HG03066 (cell line): ENCODE results near the gene KRTAP10-10.
"Not testable (repeated sequence)": the region's sequence is repeated elsewhere in the genome, so short reads cannot be mapped to it uniquely, and the experiment has no call there.

ENCODE experiments used
- ATAC-seq: cut with Tn5 transposase; IDR thresholded peaks from one replicate; pipeline ENCODE4 v1.9.1; 2021; ENCODE audit warnings: low read depth; ENCODE audit not compliant: unreplicated experiment

The KRTAP10-10 gene

DNA sequence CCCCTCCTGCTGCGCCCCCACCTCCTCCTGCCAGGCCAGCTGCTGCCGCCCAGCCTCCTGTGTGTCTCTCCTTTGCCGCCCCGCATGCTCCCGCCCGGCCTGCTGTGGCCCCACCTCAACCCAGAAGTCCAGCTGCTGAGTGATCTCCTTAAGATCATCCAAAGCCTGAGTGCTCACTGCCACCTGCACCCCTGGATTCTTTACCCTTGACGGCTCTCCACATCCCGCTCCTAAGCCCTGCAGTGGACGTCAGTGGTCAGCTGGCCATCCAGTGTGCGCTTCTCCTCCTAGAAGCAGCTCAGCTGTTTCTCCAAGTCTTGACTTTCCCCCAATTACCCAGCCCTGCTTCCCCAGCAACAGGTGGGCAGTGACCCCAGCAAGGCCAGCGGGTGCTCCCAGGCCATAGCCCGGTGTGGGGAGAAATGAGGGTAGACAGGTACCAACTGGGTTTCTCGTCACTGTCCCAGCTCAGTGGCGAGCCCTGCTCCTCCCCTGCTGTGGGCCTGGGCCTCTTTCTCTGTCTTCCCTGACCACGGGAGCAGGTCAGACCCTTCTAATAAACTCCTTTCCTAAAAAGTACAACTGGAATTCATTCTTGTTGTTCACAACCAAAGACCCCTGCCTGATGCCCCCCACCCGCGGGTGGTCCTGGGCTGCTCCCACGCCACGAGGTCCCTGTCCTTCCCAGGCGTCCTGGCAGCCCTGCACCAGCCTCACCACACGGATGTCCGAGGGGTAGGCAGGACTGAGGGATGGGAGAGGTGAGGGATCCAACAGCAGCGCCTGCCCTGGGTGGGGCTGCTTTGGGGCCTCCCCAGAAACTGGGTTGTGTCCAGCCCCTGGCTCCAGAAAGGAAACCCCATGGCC is 35.3 kb upstream of the KRTAP10-10 start:
- no peak for ATAC-seq

DNA sequence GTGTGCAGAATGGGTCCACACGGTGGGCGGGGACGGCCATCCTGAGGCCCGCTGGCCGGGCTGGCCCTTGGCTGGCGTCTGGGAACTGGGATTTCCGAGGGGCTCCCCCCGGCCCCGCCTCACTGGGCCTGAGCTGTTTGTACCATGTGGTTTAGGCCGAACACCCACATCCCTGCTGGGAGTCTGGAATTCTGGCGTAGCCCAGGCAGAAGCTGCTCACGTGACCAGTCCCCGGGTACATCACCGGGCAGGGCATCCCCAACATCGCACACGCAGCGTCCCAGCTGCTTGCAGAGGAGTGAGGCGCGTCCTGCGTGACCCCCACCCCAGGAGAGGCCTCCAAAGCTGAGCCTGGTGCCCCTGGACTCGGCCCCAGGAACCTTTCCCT is 34.7 kb upstream of the KRTAP10-10 start:
- ATAC-seq: no peak

DNA sequence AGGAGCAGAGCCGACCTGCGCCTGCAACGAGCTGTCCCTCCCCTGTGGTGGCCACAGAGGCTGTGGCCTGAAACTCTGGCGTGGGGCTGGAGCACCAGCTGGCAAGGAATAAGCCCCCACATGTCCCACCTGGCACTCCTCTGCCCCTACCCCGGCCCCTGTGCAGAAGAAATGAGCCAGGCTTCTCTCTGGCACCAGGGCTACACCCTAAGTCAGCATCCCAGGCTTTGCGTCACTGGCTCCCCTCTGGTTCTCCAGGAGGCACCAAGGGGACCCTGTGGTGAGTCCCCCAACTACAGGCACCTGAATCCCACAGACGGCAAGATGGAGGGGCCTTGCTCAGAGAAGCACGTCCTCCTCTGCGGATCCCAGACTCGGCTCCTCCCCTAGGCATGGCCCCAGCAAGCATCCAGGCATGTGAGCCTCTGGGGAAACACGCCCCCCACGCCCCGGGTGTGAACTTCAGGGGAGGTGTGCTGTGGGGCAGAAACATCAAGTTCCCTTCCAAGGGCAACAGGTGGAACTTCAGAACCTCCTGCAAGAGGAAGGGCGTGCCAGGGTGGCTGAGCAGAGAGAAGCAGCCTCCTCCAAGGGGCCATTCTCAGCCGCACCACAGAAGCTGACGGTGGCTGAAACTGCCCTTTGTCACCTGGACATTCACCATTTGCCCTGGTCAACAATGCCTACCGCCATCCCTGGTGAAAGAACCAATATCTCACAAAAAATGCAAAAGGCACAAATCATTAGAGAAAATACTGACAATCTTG is 33.9 kb upstream of the KRTAP10-10 start:
- no peak for ATAC-seq

DNA sequence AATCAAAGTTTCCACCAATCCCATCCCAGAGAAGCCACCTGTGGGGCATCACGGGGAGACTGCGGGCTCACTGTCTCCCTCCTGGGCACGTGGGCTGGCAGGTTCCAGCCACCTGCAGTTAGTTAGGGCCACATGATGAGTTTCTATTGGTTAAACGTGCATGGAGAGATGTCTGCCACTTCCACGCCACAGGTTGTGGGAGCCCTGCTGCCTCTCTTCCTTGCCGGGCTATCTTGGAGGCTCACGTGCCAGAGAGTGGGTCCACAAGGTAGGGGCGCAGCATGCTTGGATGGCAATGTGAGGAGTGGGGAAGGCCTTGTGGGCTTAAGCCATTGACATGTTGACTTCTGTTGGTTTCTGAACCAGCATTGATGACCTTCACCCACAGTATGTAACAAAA is 33.2 kb upstream of the KRTAP10-10 start:
- ATAC-seq: no peak

DNA sequence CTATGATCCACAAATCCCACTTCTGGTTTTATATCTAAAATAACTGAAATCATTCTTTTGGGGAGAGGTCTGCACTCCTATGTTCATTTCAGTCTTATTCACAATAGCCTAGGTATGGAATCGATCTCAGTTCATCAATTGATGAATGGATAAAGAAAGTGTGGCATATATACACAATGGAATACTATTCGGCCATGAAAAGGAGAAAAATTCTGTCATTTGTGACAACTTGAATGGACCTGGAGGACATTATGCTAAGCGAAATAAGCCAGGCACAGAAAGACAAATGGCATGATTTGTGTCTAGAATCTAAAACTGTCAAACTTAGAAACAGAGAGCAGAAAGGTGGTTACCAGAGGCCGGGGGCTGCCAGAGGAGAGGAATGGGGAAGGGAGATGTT is 30.7 kb upstream of the KRTAP10-10 start:
- ATAC-seq: no peak

DNA sequence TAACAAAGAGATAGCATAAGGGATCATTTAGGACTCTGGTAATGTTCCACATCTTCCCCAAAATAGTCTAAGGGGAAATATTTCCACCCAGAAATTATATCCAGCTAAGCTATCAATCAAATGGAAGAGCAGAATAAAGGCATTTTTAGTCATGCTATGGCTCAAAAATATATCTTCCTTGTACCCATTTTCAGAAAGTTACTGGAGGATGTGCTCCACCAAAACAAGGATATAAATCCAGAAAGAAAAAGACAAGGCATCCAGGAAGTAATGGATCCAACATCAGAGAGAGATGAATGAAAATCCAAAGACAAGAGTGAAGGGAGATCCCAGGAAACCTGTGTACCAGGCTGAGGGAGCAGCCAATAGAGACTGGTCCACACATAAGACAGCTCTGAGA is 28.0 kb upstream of the KRTAP10-10 start:
- ATAC-seq: no peak

DNA sequence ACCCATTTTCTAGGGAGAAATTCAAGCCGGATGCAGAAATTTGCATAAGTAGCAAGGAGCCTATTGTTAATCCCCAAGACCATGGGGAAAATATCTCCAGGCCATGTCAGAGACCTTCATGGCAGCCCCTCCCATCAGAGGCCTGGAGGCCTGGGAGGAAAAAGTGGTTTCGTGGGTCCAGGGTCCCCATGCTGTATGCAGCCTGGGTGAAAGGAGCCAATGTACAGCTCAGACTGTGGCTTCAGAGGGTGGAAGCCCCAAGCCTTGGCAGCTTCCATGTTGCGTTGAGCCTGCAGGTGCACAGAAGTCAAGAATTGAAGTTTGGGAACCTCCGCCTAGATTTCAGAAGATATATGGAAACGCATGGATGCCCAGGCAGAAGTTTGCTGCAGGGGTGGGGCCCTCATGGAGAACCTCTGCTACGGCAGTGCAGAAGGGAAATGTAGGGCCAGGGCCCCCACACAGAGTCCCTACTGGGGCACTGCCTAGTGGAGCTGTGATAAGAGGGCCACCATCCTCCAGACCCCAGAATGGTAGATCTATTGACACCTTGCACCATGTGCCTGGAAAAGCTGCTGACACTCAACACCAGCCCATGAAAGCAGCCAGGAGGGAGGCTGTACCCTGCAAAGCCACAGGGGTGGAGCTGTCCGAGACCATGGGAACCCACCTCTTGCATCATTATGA is 26.9 kb upstream of the KRTAP10-10 start:
- not testable (repeated sequence) for ATAC-seq

DNA sequence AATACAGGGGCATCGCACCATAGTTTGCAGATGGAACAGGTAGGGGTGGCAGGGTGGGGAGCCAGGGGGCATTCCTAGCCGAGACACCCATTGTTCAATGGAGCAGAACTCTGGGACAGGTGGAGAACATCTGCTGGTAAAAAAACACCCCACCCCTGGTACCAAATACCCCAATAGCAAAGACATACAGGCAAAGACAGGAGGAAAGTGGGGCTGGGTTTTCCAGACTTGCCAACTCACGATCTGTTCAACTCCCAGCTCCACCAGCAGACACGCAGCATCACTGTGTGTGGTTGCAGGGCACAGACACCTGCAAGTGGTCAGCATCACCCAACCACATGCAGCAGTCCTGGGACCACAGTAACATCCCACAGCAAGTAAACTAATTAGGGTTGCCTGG is 25.6 kb upstream of the KRTAP10-10 start:
- no peak for ATAC-seq

DNA sequence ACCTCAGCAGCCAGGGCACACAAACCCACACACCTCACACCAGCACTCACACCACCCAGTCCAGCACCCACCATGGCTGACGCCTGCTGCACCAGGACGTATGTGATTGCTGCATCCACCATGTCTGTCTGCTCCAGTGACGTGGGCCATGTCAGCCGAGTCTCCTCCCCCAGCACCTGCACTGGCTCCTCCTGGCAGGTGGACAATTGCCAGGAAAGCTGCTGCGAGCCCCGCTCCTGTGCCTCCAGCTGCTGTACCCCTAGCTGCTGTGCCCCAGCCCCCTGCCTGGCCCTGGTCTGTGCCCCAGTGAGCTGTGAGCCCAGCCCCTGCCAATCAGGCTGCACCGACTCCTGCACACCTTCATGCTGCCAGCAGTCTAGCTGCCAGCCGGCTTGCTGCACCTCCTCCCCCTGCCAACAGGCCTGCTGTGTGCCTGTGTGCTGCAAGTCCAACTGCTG is 25.1 kb upstream of the KRTAP10-10 start, which contains the start of gene KRTAP10-8:
Gene KRTAP10-8 (plus strand): TSS at position 51 of the 458 bp plus-strand sequence. CDS start 22 bp downstream, at position 73.
- no peak for ATAC-seq

DNA sequence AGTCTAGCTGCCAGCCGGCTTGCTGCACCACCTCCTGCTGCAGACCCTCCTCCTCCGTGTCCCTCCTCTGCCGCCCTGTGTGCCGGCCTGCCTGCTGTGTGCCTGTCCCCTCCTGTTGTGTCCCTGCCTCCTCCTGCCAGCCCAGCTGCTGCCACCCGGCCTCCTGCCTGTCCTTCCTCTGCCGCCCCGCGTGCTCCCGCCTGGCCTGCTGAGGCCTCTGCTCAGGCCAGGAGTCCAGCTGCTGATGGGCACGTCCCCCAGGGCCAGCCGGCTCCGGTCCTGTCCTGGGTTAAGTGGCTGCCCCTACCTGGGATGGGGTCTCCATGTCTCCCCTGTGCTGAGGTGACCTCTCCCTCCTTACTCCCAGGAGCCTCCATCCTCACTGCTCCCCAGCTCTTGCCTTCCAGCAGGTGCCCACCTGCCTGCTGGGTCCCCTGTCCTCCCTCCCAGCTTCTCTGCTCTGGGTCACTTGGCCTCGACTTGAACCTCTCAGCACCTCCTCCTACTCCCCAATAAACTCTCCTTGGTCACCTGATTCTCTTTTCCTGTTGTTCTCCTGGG is 24.4 kb upstream of the KRTAP10-10 start:
- ATAC-seq: no peak

DNA sequence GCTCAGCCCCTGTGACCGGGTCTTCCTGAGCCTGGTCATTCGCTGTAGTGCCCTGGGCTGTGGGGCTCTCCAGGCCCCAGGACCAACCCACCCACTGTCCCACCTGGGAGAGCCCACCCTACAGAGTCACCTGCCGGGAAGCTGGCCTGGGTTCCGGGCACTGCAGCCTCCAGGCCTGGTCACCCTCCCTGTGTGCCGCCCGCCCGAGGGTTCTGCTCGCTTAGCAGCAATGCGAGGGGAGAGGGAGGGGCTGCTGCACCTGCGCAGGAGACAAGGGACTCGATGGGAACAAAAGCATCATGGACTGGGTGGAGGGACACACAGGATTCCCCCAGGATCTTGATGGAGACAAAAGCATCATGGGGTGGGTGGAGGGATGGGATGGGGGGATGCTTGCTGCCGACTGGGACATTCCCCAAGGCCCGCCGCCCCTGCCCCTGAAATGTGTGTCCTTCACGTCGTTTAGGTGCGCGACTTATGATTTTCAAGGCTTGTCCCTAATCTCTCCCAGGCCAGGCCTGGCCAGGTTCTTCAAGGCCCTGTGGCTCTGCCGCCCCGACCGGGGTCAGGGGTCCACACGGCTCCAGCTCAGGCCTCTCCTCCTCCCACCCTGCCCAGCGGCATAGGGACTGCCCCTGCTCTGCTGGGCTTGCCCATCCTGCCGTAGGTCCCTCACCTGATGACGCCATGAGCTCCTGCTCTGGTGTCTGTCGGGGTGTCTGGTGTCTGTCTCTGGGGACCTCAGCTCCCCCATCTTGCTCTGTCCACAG is 23.6 kb upstream of the KRTAP10-10 start:
- ATAC-seq: no peak

DNA sequence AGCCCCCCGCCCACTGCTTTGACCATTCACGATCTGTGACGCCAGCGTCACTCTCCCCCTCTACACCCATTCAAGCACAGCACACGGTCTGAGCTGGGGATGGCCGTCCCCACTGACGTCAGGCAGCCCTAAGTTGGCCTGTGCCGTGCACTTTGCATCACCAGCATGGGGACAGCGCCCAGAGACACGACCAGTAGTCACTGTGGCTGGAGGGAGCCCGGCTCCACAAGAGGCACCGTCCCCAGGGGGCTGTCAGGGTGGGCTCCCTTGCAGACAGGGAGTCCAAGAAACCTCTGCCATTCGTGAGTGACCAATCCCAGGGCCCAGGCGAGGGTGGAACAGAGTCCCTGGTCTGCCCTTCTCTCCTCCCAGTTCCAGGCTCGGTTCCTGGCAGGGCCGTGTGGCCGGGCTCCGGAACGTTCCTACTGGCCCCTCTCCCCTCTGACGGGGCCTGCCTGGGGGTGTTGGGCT is 23.0 kb upstream of the KRTAP10-10 start:
- no peak for ATAC-seq

DNA sequence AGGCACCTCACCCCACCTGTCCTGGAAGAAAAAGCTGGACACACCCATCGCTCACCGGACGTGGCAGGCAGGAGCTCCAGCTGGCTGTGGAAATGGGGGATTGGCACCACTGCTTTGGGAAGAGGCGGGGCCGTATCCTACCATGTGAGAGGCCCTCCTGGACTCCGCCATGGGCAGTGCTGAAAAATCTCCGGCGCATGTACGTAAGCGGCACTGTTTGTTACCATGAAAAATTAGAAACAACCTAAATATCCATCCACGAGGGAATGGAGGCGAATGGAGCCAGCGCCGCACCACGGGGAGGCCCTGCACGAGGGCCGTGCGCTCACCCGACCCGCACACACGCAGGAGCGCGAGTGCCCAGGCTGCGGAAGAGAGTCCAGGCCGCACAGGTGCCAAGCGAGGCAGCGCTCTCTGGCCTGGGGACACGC is 22.2 kb upstream of the KRTAP10-10 start:
- no peak for ATAC-seq

DNA sequence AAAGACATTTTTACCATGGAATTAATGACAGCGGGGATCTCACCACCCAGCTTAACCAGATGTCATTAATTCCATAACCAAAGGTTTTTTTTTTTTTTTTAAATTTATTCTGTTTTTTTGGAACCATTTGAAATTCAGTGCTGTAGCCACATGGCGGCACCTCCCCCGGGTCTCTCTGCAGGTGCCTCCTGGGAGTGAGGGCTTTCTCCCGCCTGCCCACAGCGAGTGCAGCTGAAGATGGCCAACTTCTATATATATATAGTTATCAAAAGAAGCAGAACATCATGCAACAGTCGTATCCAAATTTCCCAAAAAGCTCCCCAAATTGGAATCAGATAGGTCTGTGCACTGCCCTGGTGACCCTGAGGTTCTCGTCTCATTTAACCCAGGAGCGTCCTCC is 21.7 kb upstream of the KRTAP10-10 start:
- ATAC-seq: no peak

DNA sequence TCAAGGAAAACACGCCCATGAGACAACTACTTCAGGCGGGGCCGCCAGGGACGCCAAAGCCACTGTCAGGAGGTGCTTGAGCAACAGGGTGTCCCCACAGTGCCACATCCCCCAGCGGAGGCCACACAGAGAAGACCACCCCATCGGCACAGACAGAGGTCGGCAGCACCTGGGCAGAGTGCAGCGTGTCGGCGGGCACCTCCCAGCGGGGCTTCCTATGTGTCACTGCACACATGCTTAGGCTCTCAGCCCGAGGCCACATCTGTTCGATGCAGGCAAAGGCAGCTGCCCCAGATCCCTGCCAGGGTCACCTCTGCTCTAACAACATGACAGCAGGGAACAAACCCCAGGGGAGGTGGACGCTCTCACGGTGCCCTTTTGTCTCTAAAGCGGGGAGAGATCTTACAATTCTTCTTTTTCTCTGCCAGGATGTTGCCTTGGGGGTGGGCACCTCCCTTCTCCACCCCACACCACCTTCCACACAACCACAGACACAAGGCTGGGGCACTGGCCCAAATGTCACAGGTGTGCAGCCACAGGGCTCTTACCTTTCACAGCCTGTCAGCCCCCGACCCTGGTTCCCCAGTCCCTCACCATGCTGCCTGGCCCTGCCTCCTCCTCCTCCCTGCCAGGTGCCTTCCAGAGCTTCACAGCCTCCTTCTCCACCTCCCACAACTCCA is 21.1 kb upstream of the KRTAP10-10 start:
- ATAC-seq: no peak

DNA sequence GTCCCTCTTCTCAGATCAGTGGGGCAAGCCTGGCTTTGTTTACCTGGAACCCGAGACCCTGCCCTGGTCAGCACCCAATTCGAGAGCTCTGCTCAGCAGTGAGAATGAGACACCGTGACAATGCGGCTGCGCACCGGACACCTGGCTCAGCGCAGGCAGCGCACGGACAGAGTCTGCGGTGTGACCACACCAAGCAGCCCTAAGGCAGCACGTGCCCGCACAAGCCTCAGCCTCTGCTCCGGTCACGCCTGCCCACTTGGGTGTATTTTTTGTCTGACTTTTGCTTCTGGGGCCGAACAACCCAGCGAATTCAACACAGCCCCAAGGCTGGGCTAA is 20.6 kb upstream of the KRTAP10-10 start:
- no peak for ATAC-seq

DNA sequence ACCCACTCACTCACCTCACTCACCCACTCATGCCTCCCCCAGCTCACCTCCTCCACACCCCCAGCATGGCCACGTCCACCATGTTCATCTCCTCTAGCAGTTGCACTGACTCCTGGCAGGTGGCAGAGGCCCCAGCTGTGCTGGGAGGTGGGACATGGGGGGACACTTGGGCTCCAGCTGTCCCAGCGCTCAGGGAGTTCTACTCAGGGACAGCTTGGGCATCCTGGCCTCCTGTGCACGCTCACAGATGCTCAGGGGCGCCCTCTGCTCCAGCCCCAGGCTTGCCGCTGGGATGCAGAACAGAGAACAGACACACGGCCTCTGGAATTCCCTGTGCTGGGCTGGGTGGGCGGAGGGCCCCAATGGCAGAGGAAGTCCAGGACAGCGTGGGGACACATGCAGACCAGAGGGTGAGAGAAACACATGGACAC is 20.1 kb upstream of the KRTAP10-10 start:
- ATAC-seq: no peak

DNA sequence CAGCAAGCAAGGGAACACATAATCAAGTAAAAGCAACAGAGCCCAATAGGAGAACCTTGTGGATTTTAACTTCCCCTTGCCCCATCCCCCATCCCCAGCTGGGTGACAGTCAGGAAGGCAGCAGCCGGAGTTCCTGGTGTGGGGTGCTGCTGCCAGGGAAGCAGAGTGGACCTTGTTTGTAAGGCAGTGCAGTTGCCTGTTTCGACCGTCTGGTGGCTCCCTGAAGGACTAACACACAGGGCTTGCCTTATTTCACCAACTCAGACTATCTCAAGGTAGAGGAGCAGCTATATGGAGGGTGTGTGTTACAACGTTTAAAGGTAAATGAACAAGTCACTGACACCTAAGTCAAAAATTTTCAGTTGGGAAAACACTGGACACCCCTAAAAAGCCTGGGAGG is 18.7 kb upstream of the KRTAP10-10 start:
- ATAC-seq: no peak

DNA sequence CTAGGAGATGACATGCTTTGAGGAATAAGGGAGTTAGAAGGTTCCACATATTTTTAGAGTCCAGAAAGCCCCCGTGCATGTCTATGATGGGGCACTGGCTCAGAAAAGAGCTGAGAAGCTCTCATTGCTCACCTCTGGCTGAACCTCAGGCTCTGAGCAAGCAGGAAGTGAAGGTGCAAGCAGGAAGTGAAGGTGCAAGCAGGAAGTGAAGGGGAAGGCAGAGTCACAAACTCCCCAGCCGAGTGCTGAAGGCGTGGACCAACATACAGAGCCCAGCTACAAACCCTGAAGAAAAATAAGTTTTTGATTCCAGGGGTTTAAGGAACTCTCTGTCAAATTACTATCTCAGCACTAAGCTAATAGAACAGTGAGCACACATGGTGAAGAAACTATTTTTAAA is 18.2 kb upstream of the KRTAP10-10 start:
- ATAC-seq: no peak
